Hematopoietic multipotent progenitor cell treated with erythropoietin and hydrocortisone succinate and interleukin-3 and kit ligand, for 15 days (in vitro differentiated cells): Measurements from ENCODE around the gene LDLRAP1.

Source experiments
- DNase-seq: peaks from one replicate; pipeline ENCODE4 v3.0.0-alpha.2; 2015; ENCODE audit warnings: low spot score

The LDLRAP1 gene

GRCh38 chr1:25524568-25525360 is 18.6 kb upstream of the LDLRAP1 start:
- DNase-seq: no peak

GRCh38 chr1:25525361-25525688 is 18.1 kb upstream of the LDLRAP1 start:
- no peak for DNase-seq

GRCh38 chr1:25526753-25527152 is 16.7 kb upstream of the LDLRAP1 start:
- DNase-seq: no peak

- DNase-seq: no peak
Observed at GRCh38 chr1:25527226-25527846, 16.1 kb upstream of the LDLRAP1 start.

- no peak for DNase-seq
Observed at GRCh38 chr1:25527946-25528595, 15.3 kb upstream of the LDLRAP1 start.

- DNase-seq: no peak
Observed at GRCh38 chr1:25528881-25529517, 14.4 kb upstream of the LDLRAP1 start.

- DNase-seq: no peak
Observed at GRCh38 chr1:25529518-25530185, 13.8 kb upstream of the LDLRAP1 start.

GRCh38 chr1:25530186-25531081 is 13.0 kb upstream of the LDLRAP1 start:
- no peak for DNase-seq

- DNase-seq: no peak
Observed at GRCh38 chr1:25531082-25531461, 12.3 kb upstream of the LDLRAP1 start.

- no peak for DNase-seq
Observed at GRCh38 chr1:25532970-25533369, 10.4 kb upstream of the LDLRAP1 start.

- no peak for DNase-seq
Observed at GRCh38 chr1:25533775-25534409, 9.5 kb upstream of the LDLRAP1 start.

- DNase-seq: no peak
Observed at GRCh38 chr1:25534410-25534788, 9.0 kb upstream of the LDLRAP1 start.

- no peak for DNase-seq
Observed at GRCh38 chr1:25536124-25536523, 7.3 kb upstream of the LDLRAP1 start.

GRCh38 chr1:25537153-25537831 is 6.1 kb upstream of the LDLRAP1 start:
- DNase-seq: no peak

GRCh38 chr1:25538191-25538767 is 5.1 kb upstream of the LDLRAP1 start:
- no peak for DNase-seq

- no peak for DNase-seq
Observed at GRCh38 chr1:25540750-25541342, 2.6 kb upstream of the LDLRAP1 start.

GRCh38 chr1:25541425-25541824 is 2.0 kb upstream of the LDLRAP1 start:
- DNase-seq: no peak

GRCh38 chr1:25541889-25542658 is 1.3 kb upstream of the LDLRAP1 start:
- no peak for DNase-seq

GRCh38 chr1:25543005-25543424 is 391 bp upstream of the LDLRAP1 start:
- DNase-seq: no peak
